K562 (cell line): ENCODE measurements around the gene BAK1. TPM values are rescaled to one million over a fixed set of nuclear protein-coding genes. Genes with fewer than 3 reads are reported as not detected.
A peak's percentile ranks its signal among the peaks of the same experiment; 100 is the strongest.

Source experiments
- ATAC-seq: fragments of 200-7000 bp; cut with Tn5 transposase; 3 replicates; pipeline ENCODE4 v1.9.1; 2020; ENCODE audit warnings: moderate library complexity
- BruUV-seq: library from RNA; stranded (reverse); fragments of 400-500 nt; replicated peaks from 2 replicates; lab custom pipeline; 2021; lab: Mats Ljungman, UMichigan
- CTCF ChIA-PET: fragments of 300-600 bp; formaldehyde crosslinking; extraction: SDS; loops from one replicate; lab custom pipeline; 2021; ENCODE audit warnings: low intra/inter-chr PET ratio; lab: Yijun Ruan, JAX
- POLR2A ChIA-PET: fragments of 300-600, 350-650 bp; sonication (Branson Sonifier 250); formaldehyde crosslinking; extraction: SDS; loops from one replicate; lab custom pipeline; 2021; ENCODE audit warnings: antibody characterized with exemption, inconsistent platforms; lab: Yijun Ruan, JAX
- DNase-seq, 4 experiments: peaks; one replicate each; pipeline versions ENCODE4 v3.0.0 to v3.0.0-alpha.2; 2011 to 2018; ENCODE audit warnings: low spot score in 3 of 4, mixed read lengths in 3 of 4; ENCODE audit errors: extremely low read depth in 1 of 4
- FAIRE-seq: peaks from 2 replicates; lab custom pipeline; 2011; peaks lifted over from hg19 to GRCh38; lab: Jason Lieb, UNC
- H2AFZ ChIP-seq: 2 replicates; pipeline ENCODE4 v1.6.0; 2011; ENCODE audit warnings: low read depth, low read length, control low read depth, inconsistent platforms
- H3K27ac ChIP-seq: fragments of 200-600 bp; 3 replicates; pipeline ENCODE4 v1.8.0; 2011; ENCODE audit warnings: low read depth, mild to moderate bottlenecking, control low read depth, inconsistent platforms, low read length, moderate library complexity, mixed read lengths; ENCODE audit errors: extremely low read depth
- H3K27me3 ChIP-seq, 2 experiments: fragments of 300-600 bp in 1 of 2; 2 replicates in 1 of 2; 3 replicates in 1 of 2; pipeline versions ENCODE4 v1.6.0 to v1.8.0; 2011; ENCODE audit warnings: inconsistent platforms in 2 of 2, low read length in 2 of 2, mild to moderate bottlenecking in 1 of 2, mixed read lengths in 1 of 2, moderate library complexity in 1 of 2; ENCODE audit not compliant: control insufficient read depth in 2 of 2, insufficient read depth in 2 of 2
- H3K36me3 ChIP-seq: fragments of 300-600 bp; 3 replicates; pipeline ENCODE4 v1.8.0; 2011; ENCODE audit warnings: mild to moderate bottlenecking, low read length, inconsistent platforms; ENCODE audit not compliant: control insufficient read depth, insufficient read depth
- H3K4me1 ChIP-seq, 2 experiments: fragments of 200-600 bp in 1 of 2; replicated peaks in 1 of 2; 2 replicates in 1 of 2; 3 replicates in 1 of 2; pipeline versions ENCODE4 v1.5.1 to v1.8.0; 2011; ENCODE audit warnings: inconsistent platforms in 2 of 2, low read length in 2 of 2, mild to moderate bottlenecking in 1 of 2, mixed read lengths in 1 of 2, moderate library complexity in 1 of 2; ENCODE audit not compliant: control insufficient read depth in 2 of 2, insufficient read depth in 2 of 2
- H3K4me2 ChIP-seq: 2 replicates; pipeline ENCODE4 v1.6.1; 2011; ENCODE audit warnings: low read length, control low read depth, inconsistent platforms, mixed read lengths; ENCODE audit not compliant: insufficient read depth
- H3K4me3 ChIP-seq: fragments of 200-600 bp; sonication (generic), shearing (Covaris generic); 2 replicates; pipeline ENCODE4 v1.5.1; 2016; ENCODE audit warnings: control low read depth, inconsistent platforms
- H3K79me2 ChIP-seq: fragments of 200-600 bp; 3 replicates; pipeline ENCODE4 v1.8.0; 2011; ENCODE audit warnings: low read length, inconsistent platforms; ENCODE audit not compliant: control insufficient read depth, insufficient read depth
- H3K9ac ChIP-seq, 2 experiments: 2 replicates each; pipeline versions ENCODE4 v1.6.0 to v1.6.1; 2011; ENCODE audit warnings: low read depth in 2 of 2, low read length in 2 of 2, control low read depth in 1 of 2, inconsistent platforms in 1 of 2, mild to moderate bottlenecking in 1 of 2, mixed read lengths in 1 of 2; ENCODE audit not compliant: insufficient read depth in 1 of 2
- H3K9me1 ChIP-seq: one replicate; pipeline ENCODE4 v1.6.0; 2011; ENCODE audit warnings: inconsistent platforms, mild to moderate bottlenecking, low read length, moderate library complexity; ENCODE audit not compliant: control insufficient read depth, insufficient read depth
- H3K9me3 ChIP-seq: replicated peaks from 2 replicates; pipeline ENCODE4 v1.5.1; 2011; ENCODE audit warnings: low read depth, low read length, inconsistent platforms; ENCODE audit not compliant: control insufficient read depth, insufficient read depth
- H4K20me1 ChIP-seq: replicated peaks from 2 replicates; pipeline ENCODE4 v1.6.1; 2011; ENCODE audit warnings: low read length, inconsistent platforms, mixed read lengths; ENCODE audit not compliant: control insufficient read depth, insufficient read depth
- BHLHE40 ChIP-seq: IDR thresholded peaks from 2 replicates; pipeline ENCODE4 v1.6.1; 2011; ENCODE audit warnings: low read length, improper control_type of control experiment
- CTCF ChIP-seq, 3 experiments: IDR thresholded peaks in 2 of 3; conservative IDR thresholded peaks in 1 of 3; 2 replicates each; pipeline ENCODE4 v1.5.1; 2011 to 2012; ENCODE audit warnings: low read length in 3 of 3, mild to moderate bottlenecking in 3 of 3, control low read depth in 2 of 3, improper control_type of control experiment in 1 of 3, inconsistent platforms in 1 of 3, low read depth in 1 of 3, mixed read lengths in 1 of 3, moderate library complexity in 1 of 3; ENCODE audit not compliant: insufficient read depth in 2 of 3
- MAFG ChIP-seq: fragments of 450-650 bp; conservative IDR thresholded peaks from 2 replicates; pipeline ENCODE4 v1.6.1; 2016; ENCODE audit warnings: missing genetic modification characterization, missing compliant biosample characterization
- PHF20 ChIP-seq: fragments of 450-650 bp; IDR thresholded peaks from 2 replicates; pipeline ENCODE4 v1.6.1; 2018; ENCODE audit not compliant: partially characterized antibody
- RHOXF2B ChIP-seq: fragments of 250-450 bp; sonication (Bioruptor Pico); conservative IDR thresholded peaks from 2 replicates; pipeline ENCODE4 v1.5.1; 2021
- ZKSCAN8 ChIP-seq: fragments of 200-800 bp; sonication (Bioruptor generic); IDR thresholded peaks from 2 replicates; pipeline ENCODE4 v1.6.1; 2016; ENCODE audit warnings: missing genetic modification characterization, missing compliant biosample characterization
- ZNF76 ChIP-seq: fragments of 250-450 bp; sonication (Bioruptor Pico); IDR thresholded peaks from 2 replicates; pipeline ENCODE4 v1.4.0; 2020; ENCODE audit warnings: mild to moderate bottlenecking, moderate library complexity, borderline replicate concordance
- WGBS: fragments of 100-300 bp; shearing (Covaris generic); methylation state at CpG from one replicate; pipeline ENCODE4 v1.1.6; 2016; ENCODE audit warnings: low coverage, mixed read lengths; ENCODE audit not compliant: insufficient coverage; ENCODE audit errors: missing lambda C conversion rate; 5-methylcytosine and 5-hydroxymethylcytosine counted together
- in situ Hi-C: fragments of 300-500 bp; cut with MboI; formaldehyde crosslinking; loops from 4 replicates; pipeline ENCODE4 v1.15.0; 2018; ENCODE audit warnings: inconsistent platforms, mixed read lengths
- intact Hi-C: fragments of 100-400 bp; cut with micrococcal nuclease; formaldehyde crosslinking; loops from 2 replicates; pipeline ENCODE4 v1.14.2; 2022
- polyA plus RNA-seq, 8 experiments: library from polyadenylated mRNA; depleted of rRNA in 4 of 8; stranded (reverse) in 5 of 8; unstranded in 3 of 8; fragments of >200 nt; fragmentation: Nextera tagmentation in 2 of 8; fragmentation: Illumina TruSeq in 1 of 8; extraction: Ambion mirVana in 2 of 8; extraction: Trizol in 1 of 8; gene quantifications; 2 replicates each; pipeline versions ENCODE4 v1.2.1 to v1.2.3, GENCODE V29; 2011 to 2014; ENCODE audit warnings: inconsistent platforms in 1 of 8, missing spikeins in 1 of 8
- total RNA-seq, 7 experiments: library from RNA; depleted of rRNA in 6 of 7; stranded (reverse); fragments of >200 nt in 6 of 7; fragmentation: Illumina TruSeq in 2 of 7; extraction: Trizol in 2 of 7; gene quantifications; 2 replicates each; pipeline versions ENCODE4 v1.2.1 to v1.2.3, GENCODE V29; 2011 to 2021; ENCODE audit warnings: low replicate concordance in 1 of 7

The BAK1 gene
- total and polyA plus RNA-seq, 9 of the 15 experiments (the other 6 are each of a cell fraction or from before 2014, with no cell fraction given) = 5.4 to 30.7 (median 18.9) TPM

- in situ Hi-C loops = loop anchor here (5.0 to 10.0 kb wide), 3 partner anchors 117 to 420 kb away; no protein-coding TSS in a partner anchor
- Histone ChIP-seq H3K9me3 (no peaks in the 10 kb centered on the region), H3K9ac (peak overlapping the region in 1 of 2 experiments; percentile 37; a peak in 2 of 4 replicates), H3K79me2 (peaks cover 6% of the 10 kb centered on the region), H2AFZ (peak overlapping the region; percentile 95), H3K36me3 (no peaks in the 10 kb centered on the region), H3K27me3 (no peaks in the 10 kb centered on the region), H3K4me3 (no peak overlapping the region), H4K20me1 (no peaks in the 10 kb centered on the region), H3K4me2 (no peak overlapping the region), H3K27ac (no peak overlapping the region)
- 67% methylated on average over 11 of the region's 11 CpGs for WGBS
- ATAC-seq = no peak; the same call in 2 of the 3 replicates
- intact Hi-C loops = loop anchor here (1.0 to 5.0 kb wide), 5 partner anchors 73 to 570 kb away; no protein-coding TSS in a partner anchor
- CTCF ChIA-PET = interaction anchor here (0.6 to 2.8 kb wide), 6 partner anchors 48 to 1867 kb away, joined by 3 to 20 read pairs (median 8); partner anchors contain the start of gene FANCE
- no peak for FAIRE-seq
- TF ChIP-seq BHLHE40 (no peak), RHOXF2B (no peak), PHF20 (no peak), ZKSCAN8 (CRISPR knock-in tag) (no peak), MAFG (tag) (no peak), CTCF (IDR thresholded peaks at IDR 0.05 in 2 of 3, conservative IDR thresholded peaks at IDR 0.05 in 1 of 3; ENCODE audit: insufficient read depth in 2 of 3, low read depth in 1 of 3, low read length in 3 of 3) (no peak), ZNF76 (CRISPR knock-in tag) (0 out of 2 replicates have a peak, but pooled peaks have one; percentile 20)
- TF ChIP-seq, all 486 proteins: peak for 1
- Histone ChIP-seq H3K4me1 (peaks cover 8 to 19% of the 10 kb centered on the region in 2 experiments; a peak in 4 of 5 replicates), H3K9me1 (peaks cover 2% of the 10 kb centered on the region)
- no peak for DNase-seq
- no TSS peak for BruUV-seq
- POLR2A ChIA-PET = interaction anchor here (0.9 kb wide), 1 partner anchor 107 kb away, joined by 3 read pairs; no protein-coding TSS in a partner anchor
Observed at GRCh38 chr6:33584700-33585402, 4.8 kb upstream of the BAK1 start.
